Measurements from ENCODE around the gene ARL8A. TPM values are rescaled to one million over a fixed set of nuclear protein-coding genes. Genes with fewer than 3 reads are reported as not detected.
"Not testable (repeated sequence)": the region's sequence is repeated elsewhere in the genome, so short reads cannot be mapped to it uniquely, and the experiment has no call there.

Gene ARL8A
- total RNA-seq, 1 donor from 2014 or later = 64.6 TPM

- intact Hi-C loops (cut with DNase I) = no loop called here
- no peak for ATAC-seq
- peak; percentile 63 for DNase-seq (ENCODE audit: missing footprints)
These were observed 16.5 kb downstream of the ARL8A start for GRCh38 chr1:202127836-202128622.

DNA sequence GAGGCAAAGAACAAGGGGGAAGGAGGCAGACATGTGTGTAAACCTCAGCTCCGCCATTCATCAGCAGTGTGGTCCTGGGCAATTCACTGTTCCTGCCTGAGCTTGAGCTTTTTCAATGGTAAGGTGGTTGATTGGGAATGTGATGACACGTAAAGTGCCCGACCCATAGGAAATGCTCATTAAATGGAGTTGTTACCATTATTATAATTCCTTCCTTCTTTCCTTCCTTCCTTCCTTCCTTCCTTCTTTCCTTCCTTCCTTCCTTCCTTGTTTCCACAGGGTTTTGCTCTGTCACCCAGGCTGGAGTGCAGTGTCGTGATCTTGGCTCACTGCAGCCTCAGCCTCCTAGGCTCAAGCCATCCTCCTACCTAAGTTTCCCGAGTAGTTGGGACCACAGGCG, 17.5 kb downstream of the ARL8A start:
- intact Hi-C loops (cut with DNase I) = no loop called here
- no peak for DNase-seq (ENCODE audit: missing footprints)
- no peak for ATAC-seq

- intact Hi-C loops (cut with DNase I) = no loop called here
- ATAC-seq = no peak
- no peak for DNase-seq (ENCODE audit: missing footprints)
These were observed 18.1 kb downstream of the ARL8A start for GRCh38 chr1:202126426-202126825.

DNA sequence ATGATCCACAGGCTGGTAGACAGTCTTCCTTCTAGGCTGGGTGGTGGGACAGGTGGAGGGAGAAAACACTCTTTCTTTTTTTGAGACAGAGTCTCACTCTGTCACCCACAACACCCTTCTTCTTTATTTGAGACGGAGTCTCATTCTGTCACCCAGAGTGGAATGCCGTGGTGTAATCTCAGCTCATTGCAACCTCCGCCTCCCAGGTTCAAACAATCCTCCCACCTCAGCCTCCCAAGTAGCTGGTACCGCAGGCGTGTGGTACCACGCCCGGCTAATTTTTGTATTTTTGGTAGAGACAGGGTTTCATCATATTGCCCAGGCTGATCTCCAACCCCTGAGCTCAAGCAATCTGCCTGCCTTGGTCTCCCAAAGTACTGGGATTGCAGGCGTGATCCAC, 18.9 kb downstream of the ARL8A start:
- intact Hi-C loops (cut with DNase I) = no loop called here
- ATAC-seq (no peak), DNase-seq (ENCODE audit: missing footprints) (no peak)

DNA sequence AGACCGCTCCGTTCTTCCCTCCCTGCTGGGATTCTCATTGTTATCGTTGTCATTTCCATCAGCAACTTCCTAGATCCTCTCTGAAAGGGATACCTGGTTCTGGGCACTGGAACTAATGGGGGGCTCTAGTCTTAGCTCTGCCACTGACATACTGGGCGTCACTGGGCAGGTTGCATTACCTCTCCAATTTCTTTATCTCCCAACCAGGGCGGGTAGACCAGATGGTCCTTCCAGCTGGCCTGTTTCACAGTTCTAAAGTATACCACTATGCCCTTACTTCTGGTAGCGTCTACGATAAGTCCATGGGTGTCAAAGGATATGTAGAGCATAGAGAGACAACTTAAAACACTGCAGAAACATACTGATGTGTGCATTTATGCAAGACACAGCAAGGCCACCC, 20.4 kb downstream of the ARL8A start:
- intact Hi-C loops (cut with DNase I) = loop anchor here (5.0 kb wide), 1 partner anchor 227 kb away; no protein-coding TSS in a partner anchor
- ATAC-seq (no peak), DNase-seq (ENCODE audit: missing footprints) (no peak)

- DNase-seq (ENCODE audit: missing footprints) = no peak
- ATAC-seq = no peak
- intact Hi-C loops (cut with DNase I) = loop anchor here (5.0 kb wide), 1 partner anchor 226 kb away; no protein-coding TSS in a partner anchor
These were observed 21.2 kb downstream of the ARL8A start for GRCh38 chr1:202123336-202123813.

DNA sequence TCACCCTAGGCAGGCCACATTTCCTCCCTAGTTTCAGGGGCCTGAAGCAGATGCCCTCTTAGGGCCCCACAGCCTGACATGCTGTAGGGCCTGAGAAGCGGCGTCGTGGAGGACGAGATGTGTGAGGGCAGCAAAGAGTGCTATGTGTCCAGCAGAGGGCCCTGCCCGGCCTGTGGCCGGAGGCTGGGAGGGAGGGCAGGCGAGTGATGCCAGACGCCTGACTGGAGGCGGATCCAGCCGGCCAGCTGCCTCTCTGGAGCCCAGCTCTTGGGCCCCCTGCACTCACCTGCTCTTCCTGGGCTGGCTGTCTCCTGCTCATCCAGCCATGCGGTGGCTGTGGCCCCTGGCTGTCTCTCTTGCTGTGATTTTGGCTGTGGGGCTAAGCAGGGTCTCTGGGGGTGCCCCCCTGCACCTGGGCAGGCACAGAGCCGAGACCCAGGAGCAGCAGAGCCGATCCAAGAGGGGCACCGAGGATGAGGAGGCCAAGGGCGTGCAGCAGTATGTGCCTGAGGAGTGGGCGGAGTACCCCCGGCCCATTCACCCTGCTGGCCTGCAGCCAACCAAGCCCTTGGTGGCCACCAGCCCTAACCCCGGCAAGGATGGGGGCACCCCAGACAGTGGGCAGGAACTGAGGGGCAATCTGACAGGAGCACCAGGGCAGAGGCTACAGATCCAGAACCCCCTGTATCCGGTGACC, 21.8 kb downstream of the ARL8A start, which contains the start of gene GPR37L1:
GPR37L1 (plus strand) TSS at position 279 of the 697 bp plus-strand sequence; CDS start at position 326, 47 bp downstream.
- intact Hi-C loops (cut with DNase I) = loop anchor here (5.0 kb wide), 1 partner anchor 225 kb away; no protein-coding TSS in a partner anchor
- ATAC-seq = peak; percentile 65

DNA sequence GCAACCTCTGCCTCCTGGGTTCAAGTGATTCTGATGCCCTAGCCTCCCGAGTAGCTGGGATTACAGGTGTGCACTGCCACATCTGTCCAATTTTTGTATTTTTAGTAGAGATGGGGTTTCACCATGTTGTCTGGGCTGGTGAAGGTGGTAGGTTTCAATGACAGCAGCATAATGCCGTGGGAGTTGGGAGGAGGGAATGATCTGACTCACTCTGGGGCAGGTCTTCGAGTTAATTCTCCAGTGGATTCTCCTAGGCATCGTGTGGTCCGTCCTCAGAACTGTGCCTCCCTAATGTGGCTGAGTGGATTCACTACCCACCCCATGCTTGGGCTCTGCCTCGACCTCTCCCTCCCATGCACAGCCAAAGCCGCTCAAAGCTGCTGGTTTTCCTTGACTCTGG, 23.5 kb downstream of the ARL8A start:
- intact Hi-C loops (cut with DNase I) = loop anchor here (5.0 kb wide), 1 partner anchor 224 kb away; no protein-coding TSS in a partner anchor

More for the DNA sequence above, 21.8 kb downstream of the ARL8A start, which contains the start of gene GPR37L1:
- DNase-seq (ENCODE audit: missing footprints) = no peak

DNA sequence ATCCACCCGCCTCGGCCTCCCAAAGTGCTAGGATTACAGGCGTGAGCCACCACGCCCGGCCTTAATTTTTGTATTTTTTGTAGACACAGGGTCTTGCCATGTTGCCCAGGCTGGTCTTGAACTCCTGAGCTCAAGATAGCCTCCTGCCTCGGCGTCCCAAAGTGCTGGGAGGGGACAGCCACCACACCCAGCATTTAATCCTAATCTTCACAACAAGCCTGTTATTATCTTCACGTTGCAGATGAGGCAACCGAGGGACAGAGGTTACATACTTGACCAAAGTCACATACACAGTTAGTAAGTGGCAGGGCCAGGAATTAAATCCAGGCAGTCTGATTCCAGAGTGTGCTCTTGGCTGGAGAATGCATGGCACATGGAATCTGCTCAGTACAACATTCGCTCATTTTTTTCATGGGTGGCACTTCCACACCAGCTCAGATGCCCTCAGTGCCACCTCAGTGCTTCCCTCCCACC, 26.6 kb downstream of the ARL8A start:
- no peak for ATAC-seq
- no peak for DNase-seq (ENCODE audit: missing footprints)
- intact Hi-C loops (cut with DNase I) = loop anchor here (1.0 kb wide), 1 partner anchor 109 kb away; no protein-coding TSS in a partner anchor

More for the DNA sequence above, 23.5 kb downstream of the ARL8A start:
- no peak for DNase-seq (ENCODE audit: missing footprints)
- ATAC-seq = no peak

DNA sequence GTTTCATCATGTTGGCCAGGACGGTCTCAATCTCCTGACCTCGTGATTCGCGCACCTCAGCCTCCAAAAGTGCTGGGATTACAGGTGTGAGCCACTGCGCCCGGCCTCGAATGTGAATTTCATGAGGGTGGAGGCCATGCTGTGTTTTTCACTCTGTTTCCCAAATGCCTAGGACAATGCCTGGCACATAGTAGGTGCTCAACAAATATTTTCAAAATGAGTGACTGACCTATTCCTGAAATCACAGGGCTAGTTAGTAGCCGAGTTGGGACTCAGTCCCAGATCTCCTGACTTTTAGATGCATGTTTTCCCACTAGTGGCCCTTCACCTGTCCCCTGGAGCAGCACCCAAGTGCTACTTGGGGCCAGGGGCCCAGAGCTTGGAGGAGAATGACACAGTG, 28.2 kb downstream of the ARL8A start:
- intact Hi-C loops (cut with DNase I) = no loop called here

DNA sequence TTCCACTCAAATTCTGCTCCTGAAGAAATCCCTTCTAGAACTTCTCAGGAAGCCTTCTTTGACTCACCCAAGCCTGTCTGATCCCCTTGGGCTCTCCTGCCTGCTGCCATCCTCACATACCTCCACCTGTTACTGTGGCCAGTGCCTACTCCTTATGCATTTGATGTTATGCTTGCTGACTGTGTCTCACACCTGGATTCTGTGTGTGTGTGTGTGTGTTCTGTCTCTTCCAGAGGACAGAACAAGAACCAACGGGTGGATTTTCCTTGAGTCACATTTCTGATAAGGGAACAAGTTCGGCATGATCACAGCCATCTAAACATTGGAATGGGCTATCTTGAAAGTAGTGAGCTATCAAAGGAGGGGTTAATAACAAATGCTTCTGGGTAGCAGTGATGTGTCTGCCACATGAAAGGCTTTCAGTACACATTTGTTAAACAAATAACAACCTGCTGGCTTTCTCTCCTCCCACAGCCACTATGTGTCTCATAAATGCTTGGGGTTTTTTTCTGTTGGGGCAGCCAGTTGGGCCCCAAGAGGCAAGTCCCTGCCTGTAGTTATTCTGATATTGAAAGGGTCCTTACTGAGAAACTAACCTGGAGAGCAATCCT, 30.7 kb downstream of the ARL8A start:
- intact Hi-C loops (cut with DNase I) = no loop called here
- ATAC-seq (no peak), DNase-seq (ENCODE audit: missing footprints) (no peak)

More for the DNA sequence above, 28.2 kb downstream of the ARL8A start:
- DNase-seq (ENCODE audit: missing footprints) (no peak), ATAC-seq (no peak)

DNA sequence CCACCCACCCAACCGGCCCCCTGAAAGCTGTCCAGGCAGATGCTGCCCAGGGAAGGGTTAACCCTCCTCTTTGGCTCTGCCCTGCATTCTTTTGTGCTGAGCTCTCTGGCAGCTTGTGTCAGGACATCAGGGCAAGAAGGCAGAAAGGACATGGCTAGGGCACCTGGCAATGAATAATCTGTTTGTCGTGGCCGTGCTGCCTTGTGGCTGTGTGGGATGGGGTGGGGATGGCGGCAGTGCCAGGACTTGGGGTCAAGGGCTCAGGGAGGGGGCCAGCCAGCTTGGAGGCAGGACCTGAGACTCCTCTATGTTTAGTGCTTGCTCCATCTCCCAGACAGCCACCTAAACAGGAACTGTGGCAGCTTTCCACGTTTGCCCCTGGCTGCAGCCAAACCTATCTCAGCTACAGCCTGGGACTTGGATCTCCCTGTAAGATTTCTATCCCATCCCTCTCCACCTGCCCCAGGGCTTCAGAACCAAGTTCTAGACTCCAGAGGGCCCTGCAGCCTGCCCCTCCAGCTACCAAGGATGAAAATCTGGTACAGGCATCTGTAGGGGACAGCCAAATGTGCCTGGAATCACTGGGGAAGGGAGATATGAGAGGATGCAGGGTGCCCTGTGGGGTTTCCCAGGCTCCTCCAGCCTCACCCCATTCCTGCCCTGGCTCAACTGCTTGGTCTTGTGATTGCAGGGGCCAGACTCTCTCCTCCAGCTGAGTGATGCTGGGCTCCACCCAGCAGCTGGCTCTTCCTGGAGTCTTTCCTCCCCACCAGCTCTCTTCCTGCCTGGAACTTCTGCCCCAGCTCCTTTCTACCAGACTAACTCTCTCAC, 31.5 kb downstream of the ARL8A start:
- no peak for DNase-seq (ENCODE audit: missing footprints)
- intact Hi-C loops (cut with DNase I) = no loop called here
- peak; percentile 77 for ATAC-seq

GRCh38 chr1:202111589-202111988, 32.9 kb downstream of the ARL8A start:
- DNase-seq (ENCODE audit: missing footprints); intact Hi-C loops (cut with DNase I): not testable (repeated sequence)

DNA sequence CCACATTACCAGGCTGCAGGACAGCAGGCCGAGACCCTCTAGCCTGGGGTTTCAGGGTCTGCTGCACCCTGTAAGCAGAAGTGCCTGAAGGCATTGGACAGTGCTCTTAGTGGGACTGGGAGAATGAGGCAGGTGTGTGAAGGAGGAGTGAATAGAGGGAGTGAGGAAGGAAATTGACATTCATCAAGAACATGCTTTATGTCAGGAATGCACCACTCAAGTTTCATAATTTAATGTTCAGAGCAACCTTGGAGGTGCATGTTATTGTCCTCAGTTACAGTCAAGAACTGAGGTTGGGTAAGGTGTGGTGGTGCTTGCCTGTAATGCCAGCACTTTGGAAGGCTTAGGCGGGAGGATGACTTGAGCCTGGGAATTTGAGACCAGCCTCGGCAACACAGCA, 33.6 kb downstream of the ARL8A start:
- intact Hi-C loops (cut with DNase I) = no loop called here

More at GRCh38 chr1:202111589-202111988, 32.9 kb downstream of the ARL8A start:
- ATAC-seq = not testable (repeated sequence)

DNA sequence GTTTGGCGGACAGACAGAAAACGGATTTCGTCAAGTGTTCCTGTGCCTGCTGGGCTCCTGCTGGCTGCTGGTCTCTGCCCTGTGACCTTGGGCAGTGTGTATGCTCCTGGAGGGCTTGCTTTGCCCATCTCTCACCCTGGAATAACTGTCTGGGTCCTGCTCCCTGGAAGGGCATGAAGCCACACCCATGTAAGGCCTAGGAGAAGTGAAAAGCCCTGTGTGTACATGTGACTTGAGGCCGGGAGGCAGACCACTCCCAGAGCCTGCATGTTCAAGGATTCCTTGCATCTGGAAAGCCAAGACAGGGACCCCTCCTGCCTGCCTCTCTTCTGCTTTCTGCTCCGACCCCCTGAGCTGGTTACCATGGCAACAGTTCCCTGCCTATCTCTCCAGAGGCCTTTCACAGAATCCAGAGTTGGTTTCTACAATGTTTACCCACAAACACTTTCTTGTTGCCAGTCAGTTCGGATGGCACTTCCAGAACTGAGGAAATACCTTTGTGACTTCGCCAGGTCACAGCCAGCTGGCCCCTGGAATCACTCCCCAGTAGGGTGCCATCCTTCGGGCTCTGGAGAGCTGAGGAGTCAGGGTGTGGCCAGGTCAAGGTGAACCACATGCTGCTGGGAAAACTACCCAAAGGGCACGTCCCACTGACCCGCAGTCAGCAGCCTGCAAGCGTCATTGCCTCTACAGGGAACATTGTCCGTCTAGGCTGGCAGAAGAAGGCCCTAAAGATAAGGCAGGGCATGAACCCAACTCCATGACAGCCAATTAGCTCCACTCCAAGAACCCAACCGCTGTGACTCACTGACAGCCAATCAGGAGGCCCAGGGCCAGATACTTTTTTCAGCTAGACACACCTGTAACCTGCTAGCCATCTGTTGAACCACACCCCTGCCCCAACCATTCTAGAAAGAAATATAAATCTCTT, 36.5 kb downstream of the ARL8A start:
- peak; percentile 68 for ATAC-seq

More for the DNA sequence above, 33.6 kb downstream of the ARL8A start:
- ATAC-seq (no peak), DNase-seq (ENCODE audit: missing footprints) (no peak)

DNA sequence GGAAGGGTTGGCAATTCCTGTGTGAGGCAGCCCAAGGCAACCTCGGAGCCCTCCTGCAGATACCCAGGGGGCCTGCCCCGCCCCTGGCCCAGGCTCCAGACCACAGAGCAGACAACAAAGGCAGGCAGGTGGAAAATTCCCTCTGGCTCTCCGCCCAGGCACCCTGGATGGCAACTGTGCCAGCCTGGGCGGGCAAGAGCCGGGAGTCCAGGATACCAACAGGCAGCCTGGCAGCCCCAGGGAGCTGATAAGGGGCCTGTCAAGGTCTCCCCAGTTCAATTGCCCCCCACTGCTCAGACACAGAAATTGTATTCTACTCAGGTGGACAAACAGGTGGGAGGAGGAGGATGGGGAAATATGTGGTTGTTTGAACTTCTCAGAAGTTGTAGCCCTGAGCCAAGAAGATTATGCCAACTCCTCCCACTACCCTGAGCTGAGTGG, 37.2 kb downstream of the ARL8A start:
- intact Hi-C loops (cut with DNase I) = loop anchor here (2.0 to 5.0 kb wide), 2 partner anchors 51 to 220 kb away; partner anchors contain the start of gene SHISA4
- DNase-seq (ENCODE audit: missing footprints) = peak; percentile 78
- peak; percentile 80 for ATAC-seq

More for the DNA sequence above, 36.5 kb downstream of the ARL8A start:
- intact Hi-C loops (cut with DNase I) = loop anchor here (2.0 to 5.0 kb wide), 2 partner anchors 51 to 221 kb away; partner anchors contain the start of gene SHISA4
- no peak for DNase-seq (ENCODE audit: missing footprints)
